Loucy (cell line): ENCODE results near the gene TXNDC11.

Experiments used
- H2AFZ ChIP-seq: fragments of 200-600 bp; sonication (generic); 2 replicates; pipeline ENCODE4 v1.6.0; 2016; ENCODE audit warnings: antibody characterized with exemption, mild to moderate bottlenecking, low read length, moderate library complexity
- H3F3A ChIP-seq: fragments of 200-600 bp; 2 replicates; pipeline ENCODE4 v1.6.0; 2016; ENCODE audit warnings: antibody characterized with exemption, low read depth, mild to moderate bottlenecking
- H3K27me3 ChIP-seq: fragments of 200-600 bp; sonication (generic); 2 replicates; pipeline ENCODE4 v1.6.1; 2014; ENCODE audit warnings: low read length, mild to moderate bottlenecking; ENCODE audit not compliant: insufficient read depth, poor library complexity, severe bottlenecking
- H3K36me3 ChIP-seq: fragments of 200-600 bp; sonication (generic); 2 replicates; pipeline ENCODE4 v1.6.1; 2016; ENCODE audit warnings: low read length; ENCODE audit not compliant: insufficient read depth
- H3K4me1 ChIP-seq: fragments of 200-600 bp; sonication (generic); 2 replicates; pipeline ENCODE4 v1.5.1; 2014; ENCODE audit warnings: low read length, mild to moderate bottlenecking; ENCODE audit not compliant: insufficient read depth, poor library complexity, severe bottlenecking
- H3K4me2 ChIP-seq: fragments of 200-600 bp; sonication (generic); 2 replicates; pipeline ENCODE4 v1.6.0; 2014; ENCODE audit warnings: antibody characterized with exemption, low read length, low read depth, mild to moderate bottlenecking; ENCODE audit not compliant: poor library complexity, severe bottlenecking
- H3K4me3 ChIP-seq: fragments of 200-600 bp; sonication (generic); 2 replicates; pipeline ENCODE4 v1.5.1; 2014; ENCODE audit warnings: low read length, mild to moderate bottlenecking, mixed read lengths; ENCODE audit not compliant: poor library complexity, severe bottlenecking
- H3K79me2 ChIP-seq: fragments of 200-600 bp; sonication (generic); 2 replicates; pipeline ENCODE4 v1.6.1; 2014; ENCODE audit warnings: low read length; ENCODE audit not compliant: insufficient read depth
- H3K9ac ChIP-seq: fragments of 200-600 bp; sonication (generic); 2 replicates; pipeline ENCODE4 v1.6.0; 2014; ENCODE audit warnings: mild to moderate bottlenecking, low read depth, low read length, moderate library complexity; ENCODE audit not compliant: poor library complexity, severe bottlenecking
- H3K9me2 ChIP-seq: fragments of 200-600 bp; sonication (generic); replicated peaks from 2 replicates; pipeline ENCODE4 v1.6.1; 2016; ENCODE audit warnings: low read depth, low read length, mixed read lengths
- H3K9me3 ChIP-seq: fragments of 200-600 bp; sonication (generic); 2 replicates; pipeline ENCODE4 v1.6.1; 2014; ENCODE audit warnings: mild to moderate bottlenecking, antibody characterized with exemption, low read length, low read depth; ENCODE audit not compliant: insufficient read depth
- H4K20me1 ChIP-seq: fragments of 200-600 bp; sonication (generic); 2 replicates; pipeline ENCODE4 v1.6.0; 2014; ENCODE audit warnings: antibody characterized with exemption, low read length, mild to moderate bottlenecking; ENCODE audit not compliant: insufficient read depth, poor library complexity, severe bottlenecking
- EZH2phosphoT487 ChIP-seq: fragments of 200-600 bp; IDR thresholded peaks from 2 replicates; pipeline ENCODE4 v1.6.1; 2018; ENCODE audit warnings: antibody characterized with exemption, mild to moderate bottlenecking, moderate library complexity, borderline replicate concordance
- TF ChIP-seq, protein P1 (sequence below): fragments of 200-600 bp; sonication (generic); conservative IDR thresholded peaks from 2 replicates; pipeline ENCODE4 v1.5.1; 2014; ENCODE audit warnings: mild to moderate bottlenecking, antibody characterized with exemption, low read length

TXNDC11 gene

DNA sequence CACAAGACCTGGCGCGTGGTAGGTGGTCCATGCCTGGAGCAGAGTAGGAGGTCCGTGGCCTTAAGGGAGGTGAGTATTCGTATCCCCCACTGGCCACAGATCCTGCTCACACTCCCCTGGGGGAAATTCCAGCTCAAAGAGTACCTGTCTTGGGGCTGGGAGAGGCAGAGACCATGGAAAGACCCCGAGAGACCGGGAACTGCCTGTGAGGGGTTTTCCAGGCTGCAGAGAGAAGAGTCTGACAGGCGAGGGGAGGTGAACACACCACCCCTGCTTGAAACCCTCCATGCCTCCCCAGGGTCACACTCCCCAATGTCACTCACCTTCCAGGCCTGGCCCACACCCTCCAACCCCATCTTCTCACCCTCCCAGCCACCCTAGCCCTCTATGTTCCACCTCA lies 87.0 kb downstream of the TXNDC11 start:
- Histone ChIP-seq H4K20me1 (no peaks in the 10 kb centered on the region), H3K9me2 (no peaks in the 10 kb centered on the region), H3K4me2 (no peak overlapping the region), H3K4me1 (no peaks in the 10 kb centered on the region), H3F3A (no peaks in the 10 kb centered on the region), H2AFZ (no peak overlapping the region), H3K9ac (no peak overlapping the region), H3K27me3 (no peaks in the 10 kb centered on the region), H3K9me3 (no peaks in the 10 kb centered on the region), H3K79me2 (no peaks in the 10 kb centered on the region), H3K36me3 (no peaks in the 10 kb centered on the region), H3K4me3 (no peak overlapping the region)
- TF ChIP-seq EZH2phosphoT487, result no peak
- TF ChIP-seq, protein P1, sequence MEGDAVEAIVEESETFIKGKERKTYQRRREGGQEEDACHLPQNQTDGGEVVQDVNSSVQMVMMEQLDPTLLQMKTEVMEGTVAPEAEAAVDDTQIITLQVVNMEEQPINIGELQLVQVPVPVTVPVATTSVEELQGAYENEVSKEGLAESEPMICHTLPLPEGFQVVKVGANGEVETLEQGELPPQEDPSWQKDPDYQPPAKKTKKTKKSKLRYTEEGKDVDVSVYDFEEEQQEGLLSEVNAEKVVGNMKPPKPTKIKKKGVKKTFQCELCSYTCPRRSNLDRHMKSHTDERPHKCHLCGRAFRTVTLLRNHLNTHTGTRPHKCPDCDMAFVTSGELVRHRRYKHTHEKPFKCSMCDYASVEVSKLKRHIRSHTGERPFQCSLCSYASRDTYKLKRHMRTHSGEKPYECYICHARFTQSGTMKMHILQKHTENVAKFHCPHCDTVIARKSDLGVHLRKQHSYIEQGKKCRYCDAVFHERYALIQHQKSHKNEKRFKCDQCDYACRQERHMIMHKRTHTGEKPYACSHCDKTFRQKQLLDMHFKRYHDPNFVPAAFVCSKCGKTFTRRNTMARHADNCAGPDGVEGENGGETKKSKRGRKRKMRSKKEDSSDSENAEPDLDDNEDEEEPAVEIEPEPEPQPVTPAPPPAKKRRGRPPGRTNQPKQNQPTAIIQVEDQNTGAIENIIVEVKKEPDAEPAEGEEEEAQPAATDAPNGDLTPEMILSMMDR, result no peak

DNA sequence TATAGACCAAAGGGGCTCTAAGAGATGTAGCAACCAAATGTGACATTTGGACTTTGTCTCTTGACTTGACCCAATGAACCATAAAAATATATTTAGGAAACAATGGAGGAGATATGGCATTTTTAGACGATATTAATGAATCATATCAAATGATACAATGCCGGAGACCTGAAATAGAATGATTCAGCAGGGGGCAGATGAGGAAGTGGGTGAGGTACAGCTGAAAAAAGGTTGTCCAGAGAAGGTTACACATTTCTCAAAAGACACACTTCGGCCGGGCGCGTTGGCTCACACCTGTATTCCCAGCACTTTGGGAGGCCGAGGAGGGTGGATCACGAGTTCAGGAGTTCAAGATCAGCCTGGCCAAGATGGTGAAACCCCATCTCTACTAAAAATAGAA lies 90.9 kb downstream of the TXNDC11 start:
- no peaks in the 10 kb centered on the region for H3K4me1 ChIP-seq
- H3K9me2 ChIP-seq, result no peaks in the 10 kb centered on the region
- H3K36me3 ChIP-seq, result no peaks in the 10 kb centered on the region
- no peak overlapping the region for H3K4me3 ChIP-seq
- TF ChIP-seq EZH2phosphoT487, result no peak
- TF ChIP-seq, protein P1, result no peak
- no peak overlapping the region for H3K9ac ChIP-seq
- no peaks in the 10 kb centered on the region for H3F3A ChIP-seq
- no peaks in the 10 kb centered on the region for H3K79me2 ChIP-seq
- H3K9me3 ChIP-seq, result no peaks in the 10 kb centered on the region
- H3K27me3 ChIP-seq, result no peaks in the 10 kb centered on the region
- no peaks in the 10 kb centered on the region for H4K20me1 ChIP-seq
- H2AFZ ChIP-seq, result no peak overlapping the region
- no peak overlapping the region for H3K4me2 ChIP-seq

DNA sequence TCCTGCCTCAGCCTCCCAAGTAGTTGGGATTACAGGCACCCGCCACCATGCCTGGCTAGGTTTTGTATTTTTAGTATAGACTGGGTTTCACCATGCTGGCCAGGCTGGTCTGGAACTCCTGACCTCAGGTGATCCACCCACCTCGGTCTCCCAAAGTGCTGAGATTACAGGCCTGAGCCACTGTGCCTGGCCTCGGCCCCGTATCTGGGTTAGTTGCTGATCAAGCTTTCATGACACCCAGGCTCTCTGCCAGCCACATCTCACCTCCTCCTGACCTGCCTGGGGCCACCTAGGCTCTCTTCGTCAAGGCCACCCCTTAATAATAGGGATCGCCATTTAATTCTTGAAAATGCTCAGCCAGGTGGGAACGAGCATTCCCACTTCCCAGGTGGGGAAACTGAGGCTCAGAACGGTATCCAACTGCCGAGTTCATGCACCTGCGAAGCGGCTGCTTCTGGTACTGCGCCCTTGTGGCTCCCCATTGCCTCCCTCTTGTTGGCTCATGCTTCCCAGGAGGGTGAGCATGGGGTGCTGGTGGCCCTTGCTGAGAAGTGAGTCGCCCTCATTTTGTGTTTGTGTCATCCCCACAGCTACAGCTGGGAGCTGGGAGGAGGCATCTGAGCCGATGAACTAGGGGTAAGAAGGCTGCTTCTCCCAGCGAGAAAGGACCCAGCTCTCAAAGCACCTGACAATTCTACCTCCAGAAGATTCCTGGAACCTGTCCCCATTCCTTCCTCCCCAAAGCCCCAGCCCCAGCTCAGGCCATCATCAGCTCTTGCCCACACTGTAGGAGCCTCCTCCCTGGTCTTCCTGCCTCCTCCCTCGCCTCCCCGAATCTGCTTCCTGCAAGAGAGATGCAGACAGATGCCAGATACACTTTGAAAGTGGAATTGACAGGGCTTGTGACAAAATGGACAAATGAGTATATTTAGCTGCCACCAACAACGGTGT lies 91.7 kb downstream of the TXNDC11 start:
- Histone ChIP-seq H3K27me3 (no peaks in the 10 kb centered on the region), H3K4me2 (no peak overlapping the region), H4K20me1 (no peaks in the 10 kb centered on the region), H3K9me3 (no peaks in the 10 kb centered on the region), H3F3A (no peaks in the 10 kb centered on the region), H3K36me3 (no peaks in the 10 kb centered on the region), H3K9ac (no peak overlapping the region), H2AFZ (no peak overlapping the region), H3K4me3 (no peak overlapping the region), H3K4me1 (no peaks in the 10 kb centered on the region), H3K79me2 (no peaks in the 10 kb centered on the region), H3K9me2 (no peaks in the 10 kb centered on the region)
- TF ChIP-seq, protein P1, result no peak
- TF ChIP-seq EZH2phosphoT487, result no peak
